ENCODE data around the gene VEGFC.

Gene VEGFC

GRCh38 chr4:176798540-176798939, 5.8 kb upstream of the VEGFC start:
- no peak for DNase-seq (ENCODE audit: low read depth)

- DNase-seq (ENCODE audit: low read depth) = no peak
Measured at GRCh38 chr4:176795441-176795840, 2.7 kb upstream of the VEGFC start.

GRCh38 chr4:176794651-176795050, 1.9 kb upstream of the VEGFC start:
- no peak for DNase-seq (ENCODE audit: low read depth)

- no peak for DNase-seq (ENCODE audit: low read depth)
Measured at GRCh38 chr4:176794151-176794550, 1.4 kb upstream of the VEGFC start.

- no peak for DNase-seq (ENCODE audit: low read depth)
Measured at GRCh38 chr4:176793060-176793605, 411 bp upstream of the VEGFC start.

- DNase-seq (ENCODE audit: low read depth) = no peak
Measured at GRCh38 chr4:176791591-176792325, 964 bp downstream of the VEGFC start.

GRCh38 chr4:176790398-176790797, 2.3 kb downstream of the VEGFC start:
- DNase-seq (ENCODE audit: low read depth) = no peak

GRCh38 chr4:176789955-176790354, 2.8 kb downstream of the VEGFC start:
- DNase-seq (ENCODE audit: low read depth) = no peak

- DNase-seq (ENCODE audit: low read depth) = no peak
Measured at GRCh38 chr4:176788971-176789370, 3.8 kb downstream of the VEGFC start.

GRCh38 chr4:176788248-176788647, 4.5 kb downstream of the VEGFC start:
- DNase-seq (ENCODE audit: low read depth) = no peak

GRCh38 chr4:176784816-176785215, 7.9 kb downstream of the VEGFC start:
- DNase-seq (ENCODE audit: low read depth) = no peak

GRCh38 chr4:176782794-176783193, 9.9 kb downstream of the VEGFC start:
- DNase-seq (ENCODE audit: low read depth) = no peak

GRCh38 chr4:176782191-176782590, 10.5 kb downstream of the VEGFC start:
- no peak for DNase-seq (ENCODE audit: low read depth)

- DNase-seq (ENCODE audit: low read depth) = no peak
Measured at GRCh38 chr4:176781739-176782100, 11.0 kb downstream of the VEGFC start.

- DNase-seq (ENCODE audit: low read depth) = no peak
Measured at GRCh38 chr4:176780995-176781738, 11.6 kb downstream of the VEGFC start.

- DNase-seq (ENCODE audit: low read depth) = no peak
Measured at GRCh38 chr4:176779421-176779820, 13.3 kb downstream of the VEGFC start.

- no peak for DNase-seq (ENCODE audit: low read depth)
Measured at GRCh38 chr4:176778491-176778890, 14.2 kb downstream of the VEGFC start.

- DNase-seq (ENCODE audit: low read depth) = no peak
Measured at GRCh38 chr4:176778063-176778462, 14.7 kb downstream of the VEGFC start.

- DNase-seq (ENCODE audit: low read depth) = no peak
Measured at GRCh38 chr4:176775338-176775737, 17.4 kb downstream of the VEGFC start.

GRCh38 chr4:176774852-176775251, 17.9 kb downstream of the VEGFC start:
- DNase-seq (ENCODE audit: low read depth) = no peak

GRCh38 chr4:176769514-176769913, 23.2 kb downstream of the VEGFC start:
- no peak for DNase-seq (ENCODE audit: low read depth)

- DNase-seq (ENCODE audit: low read depth) = no peak
Measured at GRCh38 chr4:176767183-176767582, 25.5 kb downstream of the VEGFC start.

GRCh38 chr4:176762661-176763308, 29.9 kb downstream of the VEGFC start:
- DNase-seq (ENCODE audit: low read depth) = no peak
